Tibial artery (tissue), 4 donors: ENCODE data around the gene FMNL1.

Source experiments
- DNase-seq, 2 donors: peaks; one replicate each; pipeline ENCODE4 v3.0.0-alpha.2; 2019
- H3K27ac ChIP-seq, 2 donors: fragments of 200-600 bp; sonication (generic) in 1 of 2; 1 replicate in 1 of 2; 2 replicates in 1 of 2; pipeline ENCODE4 v1.5.1; 2018 to 2019; ENCODE audit warnings: mild to moderate bottlenecking in 1 of 2
- H3K27me3 ChIP-seq, 2 donors: fragments of 200-600 bp; sonication (generic) in 1 of 2; one replicate each; pipeline versions ENCODE4 v1.5.1 to v1.6.0; 2016 to 2019
- H3K36me3 ChIP-seq, 3 donors: fragments of 200-600 bp; sonication (generic) in 2 of 3; one replicate each; pipeline ENCODE4 v1.5.1; 2016 to 2019; ENCODE audit warnings: mild to moderate bottlenecking in 2 of 3
- H3K4me1 ChIP-seq, 4 donors: fragments of 200-600 bp; sonication (generic) in 2 of 4; 1 replicate in 3 of 4; 2 replicates in 1 of 4; pipeline ENCODE4 v1.5.1; 2016 to 2019
- H3K4me3 ChIP-seq, 2 donors: fragments of 200-600 bp; sonication (generic) in 1 of 2; 1 replicate in 1 of 2; 2 replicates in 1 of 2; pipeline ENCODE4 v1.5.1; 2018 to 2019; ENCODE audit warnings: mild to moderate bottlenecking in 2 of 2
- H3K9me3 ChIP-seq, 3 donors: fragments of 200-600 bp; sonication (generic) in 1 of 3; one replicate each; pipeline ENCODE4 v1.5.1; 2016 to 2019
- intact Hi-C: fragments of 100-400 bp; cut with DNase I; formaldehyde crosslinking; loops from one replicate; pipeline ENCODE4 v1.15.0; 2023; ENCODE audit warnings: low total_unique reads
- TF ChIP-seq, protein P1 (sequence below), 2 experiments: fragments of 200-600 bp in 1 of 2; fragments of 450-650 bp in 1 of 2; IDR thresholded peaks; one replicate each; pipeline ENCODE4 v1.5.1; 2017 to 2019; ENCODE audit warnings: antibody characterized with exemption in 2 of 2, mild to moderate bottlenecking in 1 of 2, moderate library complexity in 1 of 2

The FMNL1 gene

DNA sequence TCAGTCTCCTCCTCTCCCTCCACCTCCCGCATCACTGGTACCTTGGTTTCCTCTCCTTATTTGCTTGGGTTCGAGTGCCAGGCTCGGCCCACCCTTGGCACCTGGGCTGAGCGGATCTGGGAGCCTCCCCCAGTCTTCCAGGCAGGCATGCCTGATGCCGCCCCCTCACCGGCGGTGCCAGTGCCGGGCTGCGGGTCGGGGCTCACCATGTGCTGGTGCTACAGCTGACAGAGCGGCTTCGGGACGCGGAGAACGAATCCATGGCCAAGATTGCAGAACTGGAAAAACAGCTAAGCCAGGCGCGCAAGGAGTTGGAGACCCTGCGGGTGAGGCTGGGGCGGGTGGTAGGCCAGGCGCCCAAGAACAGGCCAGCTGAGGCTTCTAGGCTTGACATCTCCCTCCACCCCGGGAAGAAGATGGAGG, 19.2 kb downstream of the FMNL1 start:
- H3K4me1 ChIP-seq, result peaks cover 0 to 16% (median 11%) of the 10 kb centered on the region in 4 donors
- no peak for DNase-seq
- no peaks in the 10 kb centered on the region for H3K9me3 ChIP-seq
- TF ChIP-seq, protein P1, sequence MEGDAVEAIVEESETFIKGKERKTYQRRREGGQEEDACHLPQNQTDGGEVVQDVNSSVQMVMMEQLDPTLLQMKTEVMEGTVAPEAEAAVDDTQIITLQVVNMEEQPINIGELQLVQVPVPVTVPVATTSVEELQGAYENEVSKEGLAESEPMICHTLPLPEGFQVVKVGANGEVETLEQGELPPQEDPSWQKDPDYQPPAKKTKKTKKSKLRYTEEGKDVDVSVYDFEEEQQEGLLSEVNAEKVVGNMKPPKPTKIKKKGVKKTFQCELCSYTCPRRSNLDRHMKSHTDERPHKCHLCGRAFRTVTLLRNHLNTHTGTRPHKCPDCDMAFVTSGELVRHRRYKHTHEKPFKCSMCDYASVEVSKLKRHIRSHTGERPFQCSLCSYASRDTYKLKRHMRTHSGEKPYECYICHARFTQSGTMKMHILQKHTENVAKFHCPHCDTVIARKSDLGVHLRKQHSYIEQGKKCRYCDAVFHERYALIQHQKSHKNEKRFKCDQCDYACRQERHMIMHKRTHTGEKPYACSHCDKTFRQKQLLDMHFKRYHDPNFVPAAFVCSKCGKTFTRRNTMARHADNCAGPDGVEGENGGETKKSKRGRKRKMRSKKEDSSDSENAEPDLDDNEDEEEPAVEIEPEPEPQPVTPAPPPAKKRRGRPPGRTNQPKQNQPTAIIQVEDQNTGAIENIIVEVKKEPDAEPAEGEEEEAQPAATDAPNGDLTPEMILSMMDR (IDR thresholded peaks at IDR 0.05), result no peak
- no peak overlapping the region for H3K27ac ChIP-seq
- peak overlapping the region in 1 of 2 donors; percentile 16 for H3K4me3 ChIP-seq
- intact Hi-C loops, result no loop called here
- H3K27me3 ChIP-seq, result peaks cover 0 to 87% of the 10 kb centered on the region in 2 donors
- peaks cover 0 to 14% (median 0%) of the 10 kb centered on the region in 3 donors for H3K36me3 ChIP-seq

DNA sequence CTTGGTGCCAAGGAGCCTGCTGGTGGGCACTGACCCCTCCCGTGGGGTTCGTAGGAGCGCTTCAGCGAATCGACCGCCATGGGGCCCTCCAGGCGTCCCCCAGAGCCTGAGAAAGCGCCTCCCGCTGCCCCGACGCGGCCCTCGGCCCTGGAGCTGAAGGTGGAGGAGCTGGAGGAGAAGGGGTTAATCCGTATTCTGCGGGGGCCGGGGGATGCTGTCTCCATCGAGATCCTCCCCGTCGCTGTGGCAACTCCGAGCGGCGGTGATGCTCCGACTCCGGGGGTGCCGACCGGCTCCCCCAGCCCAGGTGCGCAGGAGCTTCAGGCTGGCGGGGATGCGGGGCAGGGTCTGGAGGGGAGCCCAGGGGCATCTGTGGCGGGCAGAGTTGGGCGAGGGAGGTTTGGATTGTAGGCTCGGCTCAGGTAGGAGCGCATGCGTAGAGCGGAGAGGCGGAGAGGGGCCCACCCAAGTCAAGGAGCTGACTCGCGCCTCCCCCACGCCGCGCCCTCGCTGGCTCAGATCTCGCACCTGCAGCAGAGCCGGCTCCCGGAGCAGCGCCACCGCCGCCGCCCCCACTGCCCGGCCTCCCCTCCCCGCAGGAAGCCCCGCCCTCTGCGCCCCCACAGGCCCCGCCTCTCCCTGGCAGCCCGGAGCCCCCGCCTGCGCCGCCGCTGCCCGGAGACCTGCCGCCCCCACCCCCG, 19.8 kb downstream of the FMNL1 start:
- Histone ChIP-seq H3K4me1 (peaks cover 0 to 20% (median 12%) of the 10 kb centered on the region in 4 donors), H3K36me3 (peaks cover 0 to 14% (median 0%) of the 10 kb centered on the region in 3 donors), H3K9me3 (no peaks in the 10 kb centered on the region), H3K4me3 (peak overlapping the region in 1 of 2 donors; percentile 16), H3K27ac (no peak overlapping the region), H3K27me3 (peaks cover 0 to 87% of the 10 kb centered on the region in 2 donors)
- intact Hi-C loops, result no loop called here
- TF ChIP-seq, protein P1 (IDR thresholded peaks at IDR 0.05), result no peak
- no peak for DNase-seq

DNA sequence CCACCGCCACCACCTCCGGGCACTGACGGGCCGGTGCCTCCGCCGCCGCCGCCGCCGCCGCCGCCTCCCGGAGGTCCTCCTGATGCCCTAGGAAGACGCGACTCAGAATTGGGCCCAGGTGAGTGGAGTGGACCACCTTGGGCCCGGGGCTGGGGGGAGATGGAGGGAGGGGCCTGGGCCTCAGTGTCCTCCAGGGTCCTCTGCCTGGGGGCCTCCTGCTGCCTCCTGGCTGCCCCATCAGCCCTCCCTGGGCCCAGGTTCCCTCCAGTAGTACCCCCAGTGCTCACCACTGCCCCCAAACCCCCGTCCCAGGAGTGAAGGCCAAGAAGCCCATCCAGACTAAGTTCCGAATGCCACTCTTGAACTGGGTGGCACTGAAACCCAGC, 20.3 kb downstream of the FMNL1 start:
- Histone ChIP-seq H3K36me3 (peaks cover 0 to 14% (median 0%) of the 10 kb centered on the region in 3 donors), H3K27me3 (peaks cover 0 to 84% of the 10 kb centered on the region in 2 donors), H3K4me1 (peaks cover 0 to 25% (median 18%) of the 10 kb centered on the region in 4 donors), H3K9me3 (no peaks in the 10 kb centered on the region), H3K4me3 (no peak overlapping the region), H3K27ac (no peak overlapping the region)
- DNase-seq, result no peak
- TF ChIP-seq, protein P1 (IDR thresholded peaks at IDR 0.05), result no peak
- intact Hi-C loops, result no loop called here

DNA sequence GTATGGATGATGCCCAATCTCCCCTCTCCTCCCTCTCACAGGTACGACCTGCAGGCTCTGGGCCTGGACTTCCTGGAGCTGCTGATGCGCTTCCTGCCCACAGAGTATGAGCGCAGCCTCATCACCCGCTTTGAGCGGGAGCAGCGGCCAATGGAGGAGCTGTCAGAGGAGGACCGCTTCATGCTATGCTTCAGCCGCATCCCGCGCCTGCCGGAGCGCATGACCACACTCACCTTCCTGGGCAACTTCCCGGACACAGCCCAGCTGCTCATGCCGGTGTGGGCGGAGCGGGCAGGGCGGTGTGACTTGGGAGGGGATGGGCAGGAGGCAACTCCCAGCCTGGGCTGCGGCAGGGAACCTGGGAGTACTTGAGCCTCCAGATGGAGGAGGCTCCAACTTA, 22.1 kb downstream of the FMNL1 start:
- TF ChIP-seq, protein P1 (IDR thresholded peaks at IDR 0.05), result no peak
- intact Hi-C loops, result no loop called here

DNA sequence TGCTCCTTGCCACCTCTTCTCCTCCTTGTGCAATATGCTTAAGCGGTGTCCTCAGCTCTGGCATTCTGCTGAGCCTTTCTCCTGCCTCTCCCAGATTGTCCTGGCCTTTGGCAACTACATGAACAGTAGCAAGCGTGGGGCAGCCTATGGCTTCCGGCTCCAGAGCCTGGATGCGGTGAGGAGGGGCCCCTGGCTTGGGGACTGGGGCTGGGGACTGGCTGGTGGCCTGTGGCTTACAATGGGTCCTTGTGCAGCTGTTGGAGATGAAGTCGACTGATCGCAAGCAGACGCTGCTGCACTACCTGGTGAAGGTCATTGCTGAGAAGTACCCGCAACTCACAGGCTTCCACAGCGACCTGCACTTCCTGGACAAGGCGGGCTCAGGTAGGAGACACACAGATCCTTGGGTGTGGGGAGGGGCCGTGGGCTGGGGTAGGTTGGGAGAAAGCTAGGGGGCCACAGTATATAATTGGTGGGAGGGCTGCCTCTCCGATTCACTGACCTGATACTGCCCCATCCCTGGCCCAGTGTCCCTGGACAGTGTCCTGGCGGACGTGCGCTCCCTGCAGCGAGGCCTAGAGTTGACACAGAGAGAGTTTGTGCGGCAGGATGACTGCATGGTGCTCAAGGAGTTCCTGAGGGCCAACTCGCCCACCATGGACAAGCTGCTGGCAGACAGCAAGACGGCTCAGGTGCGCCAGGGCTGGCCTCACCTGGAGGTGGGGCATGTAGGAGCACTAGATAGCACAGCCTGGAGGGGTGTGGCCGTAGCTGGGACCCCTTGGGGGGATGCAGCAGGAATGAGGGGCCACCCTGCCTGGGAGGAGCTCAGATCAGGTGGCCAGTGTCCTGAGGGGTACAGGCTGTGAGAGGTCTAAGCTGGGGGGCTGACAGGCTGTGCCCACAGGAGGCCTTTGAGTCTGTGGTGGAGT, 23.3 kb downstream of the FMNL1 start:
- Histone ChIP-seq H3K9me3 (no peaks in the 10 kb centered on the region), H3K27me3 (peaks cover 0 to 71% of the 10 kb centered on the region in 2 donors), H3K27ac (no peak overlapping the region), H3K4me1 (peaks cover 0 to 35% (median 29%) of the 10 kb centered on the region in 4 donors), H3K36me3 (peaks cover 0 to 14% (median 0%) of the 10 kb centered on the region in 3 donors), H3K4me3 (no peak overlapping the region)
- TF ChIP-seq, protein P1 (IDR thresholded peaks at IDR 0.05), result no peak
- DNase-seq, result no peak
- intact Hi-C loops, result no loop called here

More for the DNA sequence above, 22.1 kb downstream of the FMNL1 start:
- Histone ChIP-seq H3K4me3 (no peak overlapping the region), H3K36me3 (peaks cover 0 to 14% (median 0%) of the 10 kb centered on the region in 3 donors), H3K27ac (no peak overlapping the region), H3K27me3 (peaks cover 0 to 83% of the 10 kb centered on the region in 2 donors), H3K9me3 (no peaks in the 10 kb centered on the region), H3K4me1 (peaks cover 0 to 35% (median 29%) of the 10 kb centered on the region in 4 donors)
- DNase-seq, result no peak
